ENCODE results near the gene CELA3A.
"Not testable (repeated sequence)": the region's sequence is repeated elsewhere in the genome, so short reads cannot be mapped to it uniquely, and the experiment has no call there.

DNA sequence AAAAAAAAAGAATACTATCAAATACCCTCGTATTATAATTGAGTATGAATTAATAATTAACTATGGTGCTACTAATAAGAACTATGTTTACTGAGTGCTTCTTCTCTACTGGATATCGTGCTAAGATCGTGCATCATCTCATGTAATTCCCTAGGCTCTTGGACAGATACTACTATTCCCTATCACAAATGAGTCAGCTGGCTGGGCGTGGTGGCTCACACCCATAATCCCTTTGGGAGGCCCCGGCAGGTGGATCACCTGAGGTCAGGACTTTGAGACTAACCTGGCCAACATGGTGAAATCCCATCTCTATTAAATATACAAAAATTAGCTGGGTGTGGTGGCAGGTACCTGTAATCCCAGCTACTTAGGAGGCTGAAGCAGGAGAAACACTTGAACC, 15.6 kb upstream of the CELA3A start:
- TF ChIP-seq, protein P1, sequence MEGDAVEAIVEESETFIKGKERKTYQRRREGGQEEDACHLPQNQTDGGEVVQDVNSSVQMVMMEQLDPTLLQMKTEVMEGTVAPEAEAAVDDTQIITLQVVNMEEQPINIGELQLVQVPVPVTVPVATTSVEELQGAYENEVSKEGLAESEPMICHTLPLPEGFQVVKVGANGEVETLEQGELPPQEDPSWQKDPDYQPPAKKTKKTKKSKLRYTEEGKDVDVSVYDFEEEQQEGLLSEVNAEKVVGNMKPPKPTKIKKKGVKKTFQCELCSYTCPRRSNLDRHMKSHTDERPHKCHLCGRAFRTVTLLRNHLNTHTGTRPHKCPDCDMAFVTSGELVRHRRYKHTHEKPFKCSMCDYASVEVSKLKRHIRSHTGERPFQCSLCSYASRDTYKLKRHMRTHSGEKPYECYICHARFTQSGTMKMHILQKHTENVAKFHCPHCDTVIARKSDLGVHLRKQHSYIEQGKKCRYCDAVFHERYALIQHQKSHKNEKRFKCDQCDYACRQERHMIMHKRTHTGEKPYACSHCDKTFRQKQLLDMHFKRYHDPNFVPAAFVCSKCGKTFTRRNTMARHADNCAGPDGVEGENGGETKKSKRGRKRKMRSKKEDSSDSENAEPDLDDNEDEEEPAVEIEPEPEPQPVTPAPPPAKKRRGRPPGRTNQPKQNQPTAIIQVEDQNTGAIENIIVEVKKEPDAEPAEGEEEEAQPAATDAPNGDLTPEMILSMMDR (IDR thresholded peaks at IDR 0.05; ENCODE audit: low read length): not testable (repeated sequence)
- not testable (repeated sequence) for TF ChIP-seq EZH2 (optimal IDR thresholded peaks at IDR 0.05; ENCODE audit: low read depth, low read length)

Data from MM.1S (cell line).